ENCODE data around the gene ZNF367. TPM values are rescaled to one million over a fixed set of nuclear protein-coding genes. Genes with fewer than 3 reads are reported as not detected.
A peak's percentile ranks its signal among the peaks of the same experiment; 100 is the strongest.
"Not testable (repeated sequence)": the region's sequence is repeated elsewhere in the genome, so short reads cannot be mapped to it uniquely, and the experiment has no call there.

The ZNF367 gene
- total RNA-seq, 4 donors from 2014 or later: 2.2 to 7.1 (median 4.6) TPM

GRCh38 chr9:96361668-96362067 lies 56.5 kb downstream of the ZNF367 start:
- Histone ChIP-seq H3K4me1 (no peaks in the 10 kb centered on the region), H3K36me3 (peaks cover 0 to 93% (median 4%) of the 10 kb centered on the region in 3 donors), H3K4me3 (no peak overlapping the region), H3K27ac (no peak overlapping the region), H3K27me3 (no peaks in the 10 kb centered on the region), H3K9me3 (no peaks in the 10 kb centered on the region)
- intact Hi-C loops (cut with DNase I): no loop called here
- TF ChIP-seq CTCF (IDR thresholded peaks at IDR 0.05) (no peak), POLR2A (IDR thresholded peaks at IDR 0.05) (no peak)
- no peak for DNase-seq
- 90 to 92% methylated on average over 6 of the region's 6 CpGs for WGBS, 2 donors

GRCh38 chr9:96360976-96361375 lies 57.2 kb downstream of the ZNF367 start:
- no peaks in the 10 kb centered on the region for H3K27me3 ChIP-seq
- TF ChIP-seq POLR2A (IDR thresholded peaks at IDR 0.05): no peak
- TF ChIP-seq CTCF (IDR thresholded peaks at IDR 0.05): no peak

GRCh38 chr9:96360523-96360922 lies 57.6 kb downstream of the ZNF367 start:
- H3K4me1 ChIP-seq; H3K9me3 ChIP-seq; H3K4me3 ChIP-seq; H3K27ac ChIP-seq; intact Hi-C loops (cut with DNase I); DNase-seq; H3K27me3 ChIP-seq: not testable (repeated sequence)
- peaks cover 0 to 95% (median 8%) of the 10 kb centered on the region in 3 donors for H3K36me3 ChIP-seq
- WGBS, 2 donors: 97% methylated on average over 6 of the region's 6 CpGs

More at GRCh38 chr9:96360976-96361375, 57.2 kb downstream of the ZNF367 start:
- no peaks in the 10 kb centered on the region for H3K4me1 ChIP-seq
- H3K4me3 ChIP-seq: no peak overlapping the region
- DNase-seq: no peak
- peaks cover 0 to 93% (median 8%) of the 10 kb centered on the region in 3 donors for H3K36me3 ChIP-seq
- intact Hi-C loops (cut with DNase I): no loop called here
- H3K9me3 ChIP-seq: no peaks in the 10 kb centered on the region
- 60 to 71% methylated on average over 2 of the region's 2 CpGs for WGBS, 2 donors
- no peak overlapping the region for H3K27ac ChIP-seq

- 77 to 91% methylated on average over 1 of the region's 1 CpG for WGBS, 2 donors
- no peak for DNase-seq
- Histone ChIP-seq H3K4me1 (no peaks in the 10 kb centered on the region), H3K36me3 (peaks cover 0 to 61% (median 2%) of the 10 kb centered on the region in 3 donors), H3K9me3 (no peaks in the 10 kb centered on the region), H3K27ac (no peak overlapping the region), H3K4me3 (no peak overlapping the region), H3K27me3 (no peaks in the 10 kb centered on the region)
- intact Hi-C loops (cut with DNase I): no loop called here
- no peak for TF ChIP-seq POLR2A (IDR thresholded peaks at IDR 0.05)
- TF ChIP-seq CTCF (IDR thresholded peaks at IDR 0.05): no peak
Observed at GRCh38 chr9:96350866-96351265, 67.3 kb downstream of the ZNF367 start.

GRCh38 chr9:96348261-96348660 lies 69.9 kb downstream of the ZNF367 start:
- Histone ChIP-seq H3K27ac (no peak overlapping the region), H3K27me3 (no peaks in the 10 kb centered on the region), H3K4me3 (no peak overlapping the region), H3K4me1 (peaks cover 8 to 17% (median 9%) of the 10 kb centered on the region in 3 donors), H3K9me3 (no peaks in the 10 kb centered on the region), H3K36me3 (peaks cover 0 to 45% (median 2%) of the 10 kb centered on the region in 3 donors)
- intact Hi-C loops (cut with DNase I): no loop called here
- TF ChIP-seq CTCF (IDR thresholded peaks at IDR 0.05) (no peak), POLR2A (IDR thresholded peaks at IDR 0.05) (no peak)
- WGBS, 2 donors: 92 to 98% methylated on average over 5 of the region's 5 CpGs
- no peak for DNase-seq

- H3K9me3 ChIP-seq: no peaks in the 10 kb centered on the region
- TF ChIP-seq CTCF (IDR thresholded peaks at IDR 0.05) (no peak), POLR2A (IDR thresholded peaks at IDR 0.05) (no peak)
- intact Hi-C loops (cut with DNase I): no loop called here
- H3K4me3 ChIP-seq: no peak overlapping the region
- 92 to 93% methylated on average over 9 of the region's 9 CpGs for WGBS, 2 donors
- no peak for DNase-seq
- H3K27me3 ChIP-seq: no peaks in the 10 kb centered on the region
- peaks cover 8 to 30% (median 16%) of the 10 kb centered on the region in 3 donors for H3K4me1 ChIP-seq
- peak overlapping the region in 3 of 4 donors; percentile 40 to 83 (median 74) for H3K27ac ChIP-seq
- peaks cover 0 to 45% (median 2%) of the 10 kb centered on the region in 3 donors for H3K36me3 ChIP-seq
Observed at GRCh38 chr9:96345551-96345950, 72.6 kb downstream of the ZNF367 start.
